GM19193 (cell line): ENCODE measurements around the gene MACROD1.

Experiments used
- POLR2A ChIP-seq: IDR thresholded peaks from 4 replicates; pipeline ENCODE4 v1.6.1; 2011; ENCODE audit not compliant: insufficient read depth, insufficient read length; ENCODE audit errors: extremely low read depth

Gene MACROD1

GRCh38 chr11:64148917-64149617, 16.8 kb downstream of the MACROD1 start:
- TF ChIP-seq POLR2A, result no peak

- no peak for TF ChIP-seq POLR2A
Measured at GRCh38 chr11:64148226-64148916, 17.5 kb downstream of the MACROD1 start.

GRCh38 chr11:64146036-64146955, 19.6 kb downstream of the MACROD1 start:
- no peak for TF ChIP-seq POLR2A

DNA sequence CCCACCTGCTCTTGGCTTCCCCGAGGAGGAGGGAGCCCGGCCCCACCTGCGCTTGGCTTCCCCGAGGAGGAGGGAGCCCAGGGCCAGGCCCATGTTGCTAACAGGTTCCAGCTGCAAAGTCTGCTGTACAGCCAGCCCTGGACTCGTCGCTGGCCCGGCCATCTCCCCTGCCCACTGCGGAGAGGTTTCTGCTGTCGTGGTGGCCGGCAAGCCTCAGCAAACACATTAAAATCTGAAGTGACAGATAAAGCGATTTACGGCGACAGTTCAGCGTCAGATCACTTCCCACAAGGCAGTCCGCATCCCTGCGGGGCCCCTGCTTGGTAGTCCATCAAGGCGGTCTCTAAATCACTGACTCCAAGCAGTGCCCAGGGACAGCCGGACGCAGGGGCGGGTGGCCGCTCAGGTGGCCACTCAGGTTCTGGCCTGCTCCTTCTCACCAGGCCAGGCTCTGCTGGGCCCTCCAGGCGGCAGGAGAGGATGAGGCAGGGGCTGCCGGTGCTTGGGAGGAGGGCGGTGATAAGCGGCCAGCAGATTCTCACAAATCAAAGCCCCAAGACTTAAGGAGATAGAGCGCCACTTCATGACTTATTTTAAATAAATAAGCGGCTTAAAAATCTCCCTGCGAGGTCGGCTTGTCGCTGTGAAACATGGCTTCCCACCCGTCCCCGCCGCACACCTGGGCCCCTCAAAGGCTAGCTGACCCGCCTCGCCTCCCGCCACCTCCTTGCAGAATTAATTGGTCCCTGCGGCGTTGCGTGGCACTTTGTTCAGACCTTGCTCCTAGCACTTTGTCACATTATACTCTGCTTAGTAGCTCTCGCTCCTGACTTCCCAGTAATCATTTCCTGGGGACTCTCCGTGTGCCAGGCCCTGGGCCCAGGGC, 21.1 kb downstream of the MACROD1 start:
- no peak for TF ChIP-seq POLR2A

DNA sequence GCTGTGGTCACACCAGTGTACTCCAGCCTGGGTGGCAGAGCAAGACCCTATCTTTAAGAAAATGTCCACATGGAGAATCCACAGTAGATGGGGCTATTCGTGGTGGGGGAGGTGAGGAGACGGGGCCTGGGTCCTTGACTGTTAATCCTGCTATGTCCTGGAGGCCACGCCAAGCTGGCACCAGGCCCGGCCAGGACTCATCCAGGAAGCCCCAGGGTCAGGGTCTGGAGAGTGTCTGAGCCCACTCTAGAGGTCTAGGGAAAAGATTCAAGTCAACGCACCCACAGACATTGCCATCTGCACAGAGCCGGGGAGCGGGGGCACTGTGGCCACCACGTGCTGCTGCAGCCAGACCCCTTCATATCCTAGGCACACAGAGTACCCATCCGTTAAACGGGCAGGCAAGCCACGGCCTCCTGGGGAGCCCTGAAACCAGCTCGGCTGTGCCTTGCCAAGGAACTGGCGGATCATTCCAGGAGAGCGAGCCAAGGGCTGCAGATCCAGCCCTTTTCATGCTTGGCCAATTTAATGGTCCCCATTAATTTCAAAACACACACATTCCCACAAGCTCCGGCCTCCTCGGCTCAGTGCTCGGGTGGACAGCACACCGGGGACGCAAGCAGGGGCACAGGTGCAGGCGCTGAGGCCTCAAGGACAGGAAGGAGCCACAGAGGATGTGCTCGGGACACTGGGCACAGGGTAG, 24.7 kb downstream of the MACROD1 start:
- TF ChIP-seq POLR2A, result no peak

- no peak for TF ChIP-seq POLR2A
Measured at GRCh38 chr11:64140082-64140481, 25.8 kb downstream of the MACROD1 start.

GRCh38 chr11:64139049-64139448, 26.9 kb downstream of the MACROD1 start:
- no peak for TF ChIP-seq POLR2A

DNA sequence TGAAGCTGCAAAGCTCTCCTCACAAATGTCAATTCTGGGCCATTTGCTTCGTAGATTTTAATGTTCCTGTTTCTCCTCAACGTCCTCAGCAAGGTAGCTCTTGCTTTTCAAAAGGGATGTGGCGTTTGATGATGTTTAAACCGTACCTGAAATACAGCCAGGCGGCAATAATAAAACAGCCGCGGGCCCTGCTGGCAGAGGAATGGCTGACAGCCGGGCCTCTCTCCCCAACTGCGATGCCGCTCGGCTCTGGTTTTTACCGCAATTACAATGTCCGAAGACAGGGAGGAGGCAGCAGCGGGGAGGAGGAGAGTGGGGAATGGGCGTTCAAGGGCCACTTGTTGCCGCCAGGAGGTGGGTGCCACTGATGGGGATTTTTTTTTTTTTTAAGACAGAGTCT, 27.5 kb downstream of the MACROD1 start:
- no peak for TF ChIP-seq POLR2A

GRCh38 chr11:64136765-64137441, 29.0 kb downstream of the MACROD1 start:
- no peak for TF ChIP-seq POLR2A

DNA sequence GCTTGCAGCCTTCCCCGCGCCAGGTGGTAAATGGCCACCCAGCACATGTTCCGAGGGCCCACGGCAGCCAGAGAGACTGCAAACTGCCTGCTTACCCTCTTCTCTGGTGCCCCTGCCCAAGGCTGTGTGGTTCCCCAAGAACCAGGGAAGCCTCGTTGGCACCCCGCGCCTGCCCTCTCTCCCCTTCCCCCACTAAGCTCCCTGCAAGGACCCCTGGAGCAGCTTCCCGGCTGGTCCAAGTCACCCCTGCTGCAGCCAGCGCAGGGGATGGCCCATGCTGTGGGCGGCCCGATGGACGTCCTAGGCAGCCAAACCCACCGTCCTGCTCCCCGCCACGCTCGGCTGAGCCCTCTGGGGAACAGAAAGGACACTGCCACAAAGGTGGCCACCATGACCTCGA, 30.2 kb downstream of the MACROD1 start:
- TF ChIP-seq POLR2A, result no peak

DNA sequence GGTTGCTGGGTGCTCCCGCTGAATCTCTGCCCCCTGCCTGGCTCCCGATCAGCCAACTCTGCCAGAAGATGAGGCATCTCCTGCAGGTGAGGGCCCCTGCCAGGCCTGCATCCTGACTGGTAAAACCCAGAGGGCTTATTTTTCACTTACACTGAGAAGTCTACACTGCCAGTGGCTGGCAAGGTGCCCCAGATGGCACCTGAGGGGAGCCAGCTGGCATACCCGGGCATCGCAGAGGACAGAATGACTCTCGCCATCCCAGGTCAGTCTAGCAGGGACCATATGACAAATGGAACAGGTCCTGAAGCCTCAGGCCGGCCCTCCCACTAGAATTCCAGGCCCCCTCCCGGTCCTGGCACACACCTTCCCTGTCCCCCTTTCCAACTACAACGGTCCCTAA, 30.9 kb downstream of the MACROD1 start:
- TF ChIP-seq POLR2A, result no peak

GRCh38 chr11:64132982-64133705, 32.8 kb downstream of the MACROD1 start:
- no peak for TF ChIP-seq POLR2A
